ENCODE results near the gene CPM.
A peak's percentile ranks its signal among the peaks of the same experiment; 100 is the strongest.
"Not testable (repeated sequence)": the region's sequence is repeated elsewhere in the genome, so short reads cannot be mapped to it uniquely, and the experiment has no call there.

The CPM gene

GRCh38 chr12:68827895-68828671 lies 104.9 kb downstream of the CPM start:
- no peak for DNase-seq (ENCODE audit: low spot score)

GRCh38 chr12:68825569-68826217 lies 107.3 kb downstream of the CPM start:
- no peak for DNase-seq (ENCODE audit: low spot score)

- DNase-seq (ENCODE audit: low spot score) = no peak
Observed at GRCh38 chr12:68824597-68825250, 108.2 kb downstream of the CPM start.

GRCh38 chr12:68824131-68824530 lies 108.8 kb downstream of the CPM start:
- no peak for DNase-seq (ENCODE audit: low spot score)

GRCh38 chr12:68823696-68824095 lies 109.3 kb downstream of the CPM start:
- DNase-seq (ENCODE audit: low spot score) = no peak

GRCh38 chr12:68821357-68822188 lies 111.4 kb downstream of the CPM start:
- DNase-seq (ENCODE audit: low spot score) = no peak

GRCh38 chr12:68819481-68819880 lies 113.5 kb downstream of the CPM start:
- DNase-seq (ENCODE audit: low spot score) = not testable (repeated sequence)

- no peak for DNase-seq (ENCODE audit: low spot score)
Observed at GRCh38 chr12:68815928-68816800, 116.8 kb downstream of the CPM start.

- no peak for DNase-seq (ENCODE audit: low spot score)
Observed at GRCh38 chr12:68815232-68815927, 117.6 kb downstream of the CPM start.

GRCh38 chr12:68814490-68815231 lies 118.3 kb downstream of the CPM start:
- DNase-seq (ENCODE audit: low spot score) = no peak

GRCh38 chr12:68813242-68813593 lies 119.8 kb downstream of the CPM start:
- DNase-seq (ENCODE audit: low spot score) = no peak

- DNase-seq (ENCODE audit: low spot score) = no peak
Observed at GRCh38 chr12:68812553-68813241, 120.3 kb downstream of the CPM start.

- not testable (repeated sequence) for DNase-seq (ENCODE audit: low spot score)
Observed at GRCh38 chr12:68811573-68811972, 121.4 kb downstream of the CPM start.

GRCh38 chr12:68810027-68810389 lies 123.0 kb downstream of the CPM start:
- DNase-seq (ENCODE audit: low spot score) = not testable (repeated sequence)

GRCh38 chr12:68809190-68810026 lies 123.6 kb downstream of the CPM start:
- DNase-seq (ENCODE audit: low spot score) = no peak

- DNase-seq (ENCODE audit: low spot score) = peak; percentile 88
Observed at GRCh38 chr12:68808388-68809189, 124.4 kb downstream of the CPM start.

- peak; percentile 97 for DNase-seq (ENCODE audit: low spot score)
Observed at GRCh38 chr12:68807576-68808387, 125.2 kb downstream of the CPM start, which contains the start of gene MDM2. Gene MDM2 (plus strand): TSS chr12:68808177. CDS start chr12:68808478, 301 bp downstream.
